ENCODE results near the gene VKORC1. TPM values are rescaled to one million over a fixed set of nuclear protein-coding genes. Genes with fewer than 3 reads are reported as not detected.

VKORC1 gene
- polyA plus RNA-seq, 2 of the 4 experiments (the other 2 are of a cell fraction), result 94.2 to 101 TPM

DNA sequence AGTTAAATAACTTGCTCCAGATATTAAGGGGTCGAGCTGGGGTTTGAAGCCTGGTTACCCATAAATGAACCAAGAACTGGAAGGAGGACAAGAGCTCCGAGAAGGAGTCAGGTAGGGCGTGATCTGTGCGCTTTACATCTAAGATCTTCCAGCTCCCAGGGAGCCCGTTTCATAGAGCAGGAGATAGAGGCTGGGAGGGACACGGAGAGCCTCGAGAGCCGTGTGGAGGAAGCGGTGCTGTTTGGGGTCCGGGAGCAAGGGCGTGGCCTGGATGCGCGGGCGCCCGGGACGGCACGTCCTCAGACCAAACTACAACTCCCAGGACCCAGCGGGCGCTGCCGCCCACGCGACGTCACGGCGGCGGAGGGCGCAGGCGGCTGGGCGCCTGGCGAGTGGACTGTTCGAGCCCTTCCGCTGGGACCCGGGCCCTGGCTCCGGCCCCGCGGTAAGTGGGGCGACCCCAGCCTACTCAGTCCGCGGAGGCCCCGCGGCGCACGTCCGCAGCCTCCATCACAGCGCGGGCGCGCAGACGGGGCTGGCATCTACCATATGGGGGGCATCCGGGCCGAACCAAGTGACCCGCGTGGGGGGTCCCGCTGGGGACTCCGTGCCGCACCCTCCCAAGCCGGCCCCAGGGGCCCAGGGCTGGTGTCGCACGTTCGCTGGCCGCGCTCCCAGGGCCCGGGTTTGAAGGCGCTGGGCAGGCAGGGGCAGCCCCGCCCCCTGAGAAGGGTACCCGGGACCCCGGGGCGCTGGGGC, 13.6 kb upstream of the VKORC1 start, which contains the start of gene BCKDK (continued):
- TF ChIP-seq EP300 (IDR thresholded peaks at IDR 0.05), result 0 out of 5 replicates have a peak, but pooled peaks of 1 of the 2 experiments have one; percentile 12
- peak; percentile 72 for TF ChIP-seq MAX (IDR thresholded peaks at IDR 0.05)
- TF ChIP-seq CTCF (IDR thresholded peaks at IDR 0.05), result no peak
- peak; percentile 62 for TF ChIP-seq POLR2A (IDR thresholded peaks at IDR 0.05; ENCODE audit: low read length)

- H3K27ac ChIP-seq, result peak overlapping the region; percentile 97 to 99
- DNase-seq (ENCODE audit: low read depth in 1 of 2, low spot score in 1 of 2) (no peak), ATAC-seq (peak in 1 of 2 experiments; percentile 5; a peak in 3 of 6 replicates), FAIRE-seq (no peak)
- ChIA-PET POLR2A (interaction anchor here (1.3 kb wide), 1 partner anchor 10 kb away, joined by 4 read pairs; the partner anchor contains the start of gene KAT8), CTCF (interaction anchor here (1.4 to 1.6 kb wide), 2 partner anchors 34 to 35 kb away, joined by 3 to 9 read pairs; partner anchors contain the start of genes ZNF646 and ZNF668)
- H3K4me2 ChIP-seq, result peak overlapping the region; percentile 84
- H3K4me1 ChIP-seq, result peaks cover 15% of the 10 kb centered on the region
- H3K9me3 ChIP-seq, result no peaks in the 10 kb centered on the region
- 75% methylated on average over 6 of the region's 6 CpGs for WGBS (ENCODE audit: missing lambda C conversion rate)
- no peak overlapping the region; the same call in 1 of the 3 replicates for H3K4me3 ChIP-seq
- TF ChIP-seq PBX3 (IDR thresholded peaks at IDR 0.05) (no peak), KDM5A (IDR thresholded peaks at IDR 0.05) (no peak), NR3C1 (IDR thresholded peaks at IDR 0.05) (no peak), RNF2 (IDR thresholded peaks at IDR 0.05; ENCODE audit: borderline replicate concordance, low read depth) (no peak), POLR2AphosphoS2 (conservative IDR thresholded peaks at IDR 0.05; ENCODE audit: low read length) (no peak), RCOR1 (IDR thresholded peaks at IDR 0.05; ENCODE audit: low read depth, low read length) (no peak), NPAS2 (CRISPR knock-in tag; IDR thresholded peaks at IDR 0.05; ENCODE audit: borderline replicate concordance) (no peak), ESRRA (IDR thresholded peaks at IDR 0.05; ENCODE audit: borderline replicate concordance, low read length) (no peak), FOSB (CRISPR knock-in tag; IDR thresholded peaks at IDR 0.05) (no peak), CBX8 (IDR thresholded peaks at IDR 0.05) (no peak), HMGXB4 (CRISPR knock-in tag; IDR thresholded peaks at IDR 0.05; ENCODE audit: borderline replicate concordance) (no peak), POLR2A (IDR thresholded peaks at IDR 0.05; ENCODE audit: low read length) (no peak), ZFP36 (IDR thresholded peaks at IDR 0.05; ENCODE audit: borderline replicate concordance, partially characterized antibody) (no peak), CTCF (IDR thresholded peaks at IDR 0.05) (no peak), RAD21 (conservative IDR thresholded peaks at IDR 0.05 in 1 of 2, IDR thresholded peaks at IDR 0.05 in 1 of 2) (no peak), NFE2L2 (conservative IDR thresholded peaks at IDR 0.05; ENCODE audit: low read length) (no peak), TFCP2L1 (CRISPR knock-in tag; IDR thresholded peaks at IDR 0.05) (no peak), JUN (IDR thresholded peaks at IDR 0.05) (no peak), EP300 (IDR thresholded peaks at IDR 0.05) (no peak), TP53 (CRISPR knock-in tag; IDR thresholded peaks at IDR 0.05) (no peak)
These were observed 12.9 kb upstream of the VKORC1 start for GRCh38 chr16:31107465-31107867.
